Measurements from ENCODE around the gene ERGIC1. TPM values are rescaled to one million over a fixed set of nuclear protein-coding genes. Genes with fewer than 3 reads are reported as not detected.

Gene ERGIC1
- total and polyA plus RNA-seq, 10 of the 15 experiments (the other 5 are each of a cell fraction or from before 2014, with no cell fraction given): 8.8 to 104 (median 76.3) TPM

DNA sequence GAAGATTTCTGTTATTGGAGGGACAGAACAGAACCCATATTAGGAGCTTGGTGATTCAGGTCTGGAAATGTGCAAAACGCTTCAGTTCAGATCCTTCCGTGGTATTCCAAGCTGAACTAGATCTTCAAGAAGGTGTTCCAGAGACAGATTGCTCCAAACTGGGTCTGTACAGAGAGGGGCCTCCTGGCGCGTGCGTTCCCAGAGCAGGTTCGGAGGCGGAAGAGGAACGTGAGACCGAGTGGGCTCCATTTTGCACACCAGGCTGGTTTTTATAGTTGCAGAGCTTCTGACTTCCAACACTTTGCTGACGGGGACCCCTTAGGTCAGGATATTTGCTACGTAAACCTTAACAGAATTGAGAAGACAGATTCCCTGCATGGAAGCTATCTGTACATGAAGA lies 108.5 kb downstream of the ERGIC1 start:
- Histone ChIP-seq H3K79me2 (ENCODE audit: control insufficient read depth, insufficient read depth, low read length) (no peaks in the 10 kb centered on the region), H3K9ac (ENCODE audit: control insufficient read depth, insufficient read depth, low read length) (no peak overlapping the region), H3K4me3 (no peak overlapping the region), H2AFZ (ENCODE audit: control insufficient read depth, low read depth, low read length) (no peak overlapping the region), H3K4me2 (ENCODE audit: control insufficient read depth, insufficient read depth) (no peak overlapping the region), H4K20me1 (ENCODE audit: control insufficient read depth, insufficient read depth) (no peaks in the 10 kb centered on the region), H3K27me3 (replicated peaks in 1 of 2; ENCODE audit: control insufficient read depth in 2 of 2, insufficient read depth in 2 of 2, low read length in 1 of 2) (no peaks in the 10 kb centered on the region), H3K27ac (ENCODE audit: control insufficient read depth, insufficient read depth) (no peak overlapping the region), H3K9me3 (replicated peaks; ENCODE audit: control insufficient read depth, insufficient read depth, low read length) (no peaks in the 10 kb centered on the region), H3K4me1 (ENCODE audit: control insufficient read depth, insufficient read depth, low read length) (no peaks in the 10 kb centered on the region), H3K36me3 (ENCODE audit: control insufficient read depth in 2 of 2, insufficient read depth in 2 of 2, low read length in 1 of 2) (peaks cover 5 to 6% of the 10 kb centered on the region in 2 experiments; a peak in 2 of 4 replicates)
- 88% methylated on average over 11 of the region's 11 CpGs for WGBS (ENCODE audit: insufficient coverage, insufficient replicate concordance, low lambda C conversion rate, missing lambda C conversion rate)
- POLR2A ChIA-PET: interaction anchor here (0.6 kb wide), 1 partner anchor 26 kb away, joined by 3 read pairs; no protein-coding TSS in a partner anchor
- CTCF ChIA-PET: no interaction called here
- no peak for DNase-seq (ENCODE audit: low read depth, low spot score)
- FAIRE-seq: no peak
- in situ Hi-C loops (cut with MboI): no loop called here
- SMC1A ChIA-PET (ENCODE audit: uncharacterized antibody, unreplicated experiment): no interaction called here
- RAD21 ChIA-PET (ENCODE audit: unreplicated experiment): no interaction called here
- intact Hi-C loops (cut with micrococcal nuclease; ENCODE audit: unreplicated experiment): no loop called here
- BruUV-seq (replicated peaks): no TSS peak
- no peak for ATAC-seq
- TF ChIP-seq, protein P1, sequence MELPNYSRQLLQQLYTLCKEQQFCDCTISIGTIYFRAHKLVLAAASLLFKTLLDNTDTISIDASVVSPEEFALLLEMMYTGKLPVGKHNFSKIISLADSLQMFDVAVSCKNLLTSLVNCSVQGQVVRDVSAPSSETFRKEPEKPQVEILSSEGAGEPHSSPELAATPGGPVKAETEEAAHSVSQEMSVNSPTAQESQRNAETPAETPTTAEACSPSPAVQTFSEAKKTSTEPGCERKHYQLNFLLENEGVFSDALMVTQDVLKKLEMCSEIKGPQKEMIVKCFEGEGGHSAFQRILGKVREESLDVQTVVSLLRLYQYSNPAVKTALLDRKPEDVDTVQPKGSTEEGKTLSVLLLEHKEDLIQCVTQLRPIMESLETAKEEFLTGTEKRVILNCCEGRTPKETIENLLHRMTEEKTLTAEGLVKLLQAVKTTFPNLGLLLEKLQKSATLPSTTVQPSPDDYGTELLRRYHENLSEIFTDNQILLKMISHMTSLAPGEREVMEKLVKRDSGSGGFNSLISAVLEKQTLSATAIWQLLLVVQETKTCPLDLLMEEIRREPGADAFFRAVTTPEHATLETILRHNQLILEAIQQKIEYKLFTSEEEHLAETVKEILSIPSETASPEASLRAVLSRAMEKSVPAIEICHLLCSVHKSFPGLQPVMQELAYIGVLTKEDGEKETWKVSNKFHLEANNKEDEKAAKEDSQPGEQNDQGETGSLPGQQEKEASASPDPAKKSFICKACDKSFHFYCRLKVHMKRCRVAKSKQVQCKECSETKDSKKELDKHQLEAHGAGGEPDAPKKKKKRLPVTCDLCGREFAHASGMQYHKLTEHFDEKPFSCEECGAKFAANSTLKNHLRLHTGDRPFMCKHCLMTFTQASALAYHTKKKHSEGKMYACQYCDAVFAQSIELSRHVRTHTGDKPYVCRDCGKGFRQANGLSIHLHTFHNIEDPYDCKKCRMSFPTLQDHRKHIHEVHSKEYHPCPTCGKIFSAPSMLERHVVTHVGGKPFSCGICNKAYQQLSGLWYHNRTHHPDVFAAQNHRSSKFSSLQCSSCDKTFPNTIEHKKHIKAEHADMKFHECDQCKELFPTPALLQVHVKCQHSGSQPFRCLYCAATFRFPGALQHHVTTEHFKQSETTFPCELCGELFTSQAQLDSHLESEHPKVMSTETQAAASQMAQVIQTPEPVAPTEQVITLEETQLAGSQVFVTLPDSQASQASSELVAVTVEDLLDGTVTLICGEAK (IDR thresholded peaks at IDR 0.05; ENCODE audit: borderline replicate concordance): no peak
- no peak for TF ChIP-seq ZNF622 (IDR thresholded peaks at IDR 0.05)
- no peak for TF ChIP-seq CBX5 (IDR thresholded peaks at IDR 0.05; ENCODE audit: low read depth)
- TF ChIP-seq POU2F2 (IDR thresholded peaks at IDR 0.05; ENCODE audit: borderline replicate concordance, low read depth, low read length): no peak
- no peak for TF ChIP-seq CBX3 (IDR thresholded peaks at IDR 0.05; ENCODE audit: borderline replicate concordance, low read depth)
- no peak for TF ChIP-seq ESRRA (IDR thresholded peaks at IDR 0.05; ENCODE audit: low read length)
- TF ChIP-seq SMAD1 (IDR thresholded peaks at IDR 0.05; ENCODE audit: low read depth, partially characterized antibody): no peak
- TF ChIP-seq MEF2B (IDR thresholded peaks at IDR 0.05; ENCODE audit: partially characterized antibody, poor library complexity, severe bottlenecking): no peak
- TF ChIP-seq RB1 (IDR thresholded peaks at IDR 0.05; ENCODE audit: borderline replicate concordance): no peak
- TF ChIP-seq SP1 (IDR thresholded peaks at IDR 0.05; ENCODE audit: low read depth, low read length): no peak
- TF ChIP-seq NFXL1 (IDR thresholded peaks at IDR 0.05; ENCODE audit: borderline replicate concordance): no peak
- TF ChIP-seq, protein P2, sequence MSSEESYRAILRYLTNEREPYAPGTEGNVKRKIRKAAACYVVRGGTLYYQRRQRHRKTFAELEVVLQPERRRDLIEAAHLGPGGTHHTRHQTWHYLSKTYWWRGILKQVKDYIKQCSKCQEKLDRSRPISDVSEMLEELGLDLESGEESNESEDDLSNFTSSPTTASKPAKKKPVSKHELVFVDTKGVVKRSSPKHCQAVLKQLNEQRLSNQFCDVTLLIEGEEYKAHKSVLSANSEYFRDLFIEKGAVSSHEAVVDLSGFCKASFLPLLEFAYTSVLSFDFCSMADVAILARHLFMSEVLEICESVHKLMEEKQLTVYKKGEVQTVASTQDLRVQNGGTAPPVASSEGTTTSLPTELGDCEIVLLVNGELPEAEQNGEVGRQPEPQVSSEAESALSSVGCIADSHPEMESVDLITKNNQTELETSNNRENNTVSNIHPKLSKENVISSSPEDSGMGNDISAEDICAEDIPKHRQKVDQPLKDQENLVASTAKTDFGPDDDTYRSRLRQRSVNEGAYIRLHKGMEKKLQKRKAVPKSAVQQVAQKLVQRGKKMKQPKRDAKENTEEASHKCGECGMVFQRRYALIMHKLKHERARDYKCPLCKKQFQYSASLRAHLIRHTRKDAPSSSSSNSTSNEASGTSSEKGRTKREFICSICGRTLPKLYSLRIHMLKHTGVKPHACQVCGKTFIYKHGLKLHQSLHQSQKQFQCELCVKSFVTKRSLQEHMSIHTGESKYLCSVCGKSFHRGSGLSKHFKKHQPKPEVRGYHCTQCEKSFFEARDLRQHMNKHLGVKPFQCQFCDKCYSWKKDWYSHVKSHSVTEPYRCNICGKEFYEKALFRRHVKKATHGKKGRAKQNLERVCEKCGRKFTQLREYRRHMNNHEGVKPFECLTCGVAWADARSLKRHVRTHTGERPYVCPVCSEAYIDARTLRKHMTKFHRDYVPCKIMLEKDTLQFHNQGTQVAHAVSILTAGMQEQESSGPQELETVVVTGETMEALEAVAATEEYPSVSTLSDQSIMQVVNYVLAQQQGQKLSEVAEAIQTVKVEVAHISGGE (CRISPR knock-in tag; IDR thresholded peaks at IDR 0.05): no peak
- TF ChIP-seq, protein P3, sequence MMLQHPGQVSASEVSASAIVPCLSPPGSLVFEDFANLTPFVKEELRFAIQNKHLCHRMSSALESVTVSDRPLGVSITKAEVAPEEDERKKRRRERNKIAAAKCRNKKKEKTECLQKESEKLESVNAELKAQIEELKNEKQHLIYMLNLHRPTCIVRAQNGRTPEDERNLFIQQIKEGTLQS (IDR thresholded peaks at IDR 0.05; ENCODE audit: borderline replicate concordance, extremely low read depth, low read depth, low read length): no peak
- no peak for TF ChIP-seq SIX5 (IDR thresholded peaks at IDR 0.05; ENCODE audit: low read depth, low read length, severe bottlenecking)
- TF ChIP-seq, protein P4, sequence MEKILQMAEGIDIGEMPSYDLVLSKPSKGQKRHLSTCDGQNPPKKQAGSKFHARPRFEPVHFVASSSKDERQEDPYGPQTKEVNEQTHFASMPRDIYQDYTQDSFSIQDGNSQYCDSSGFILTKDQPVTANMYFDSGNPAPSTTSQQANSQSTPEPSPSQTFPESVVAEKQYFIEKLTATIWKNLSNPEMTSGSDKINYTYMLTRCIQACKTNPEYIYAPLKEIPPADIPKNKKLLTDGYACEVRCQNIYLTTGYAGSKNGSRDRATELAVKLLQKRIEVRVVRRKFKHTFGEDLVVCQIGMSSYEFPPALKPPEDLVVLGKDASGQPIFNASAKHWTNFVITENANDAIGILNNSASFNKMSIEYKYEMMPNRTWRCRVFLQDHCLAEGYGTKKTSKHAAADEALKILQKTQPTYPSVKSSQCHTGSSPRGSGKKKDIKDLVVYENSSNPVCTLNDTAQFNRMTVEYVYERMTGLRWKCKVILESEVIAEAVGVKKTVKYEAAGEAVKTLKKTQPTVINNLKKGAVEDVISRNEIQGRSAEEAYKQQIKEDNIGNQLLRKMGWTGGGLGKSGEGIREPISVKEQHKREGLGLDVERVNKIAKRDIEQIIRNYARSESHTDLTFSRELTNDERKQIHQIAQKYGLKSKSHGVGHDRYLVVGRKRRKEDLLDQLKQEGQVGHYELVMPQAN (conservative IDR thresholded peaks at IDR 0.05): no peak
